ENCODE results near the gene SCGB2A2.

Gene SCGB2A2

DNA sequence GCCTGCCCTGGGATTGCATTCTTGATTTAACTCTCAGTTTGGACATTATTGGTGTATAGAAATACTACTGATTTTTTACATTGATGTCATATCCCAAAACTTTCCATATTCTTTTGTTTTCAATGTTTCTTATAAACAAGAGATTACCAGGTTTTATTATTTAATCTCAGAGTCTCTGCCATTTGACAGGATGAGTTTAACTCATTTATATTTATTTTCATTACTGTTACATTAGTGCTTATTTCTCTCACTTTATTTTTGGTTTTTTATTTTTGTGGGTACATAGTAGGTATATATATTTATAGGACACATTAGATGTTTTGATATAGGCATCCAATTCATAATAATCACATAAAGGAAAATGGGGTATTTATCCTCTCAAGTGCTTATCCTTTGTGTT lies 38.0 kb downstream of the SCGB2A2 start:
- DNase-seq = no peak

DNA sequence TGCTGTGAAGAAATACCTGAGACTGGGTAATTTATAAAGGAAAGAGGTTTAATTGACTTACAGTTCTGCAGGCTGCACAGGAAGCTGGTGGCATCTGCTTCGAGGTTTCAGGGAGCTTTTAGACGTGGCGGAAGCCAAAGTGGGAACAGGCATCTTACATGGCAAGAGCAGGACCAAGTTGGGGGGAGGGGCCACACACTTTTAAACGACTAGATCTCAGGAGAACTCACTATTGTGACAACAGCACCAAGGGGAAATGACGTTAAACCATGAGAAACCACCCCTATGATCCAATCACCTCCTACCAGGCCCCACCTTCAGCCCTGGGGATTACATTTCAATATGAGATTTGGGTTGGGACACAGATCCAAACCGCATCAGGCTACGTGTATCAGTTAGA lies 40.0 kb downstream of the SCGB2A2 start:
- no peak for DNase-seq

- no peak for DNase-seq
Observed at GRCh38 chr11:62315431-62315830, 45.5 kb downstream of the SCGB2A2 start.

DNA sequence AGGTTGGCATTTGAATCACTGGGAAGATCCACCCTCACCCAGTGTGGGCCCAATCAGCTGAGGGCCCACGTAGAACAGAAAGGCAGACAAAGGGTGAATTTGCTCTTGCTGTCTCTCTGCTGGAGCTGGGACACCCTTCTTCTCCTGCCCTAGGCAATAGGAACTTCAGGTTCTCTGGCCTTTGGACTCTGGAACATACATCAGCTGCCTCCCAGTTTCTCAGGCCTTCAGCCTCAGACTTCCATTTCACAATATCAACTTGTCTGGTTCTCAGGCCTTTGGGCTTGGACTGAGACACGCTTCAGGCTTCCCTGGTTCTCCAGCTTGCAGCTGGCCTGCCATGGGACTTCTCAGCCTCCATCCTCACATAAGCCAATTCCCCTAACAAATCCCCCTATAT lies 52.6 kb downstream of the SCGB2A2 start:
- no peak for DNase-seq
